Astrocyte of the cerebellum (primary cell): ENCODE measurements around the gene SLIT3.

ENCODE experiments used
- DNase-seq: peaks from one replicate; pipeline ENCODE4 v3.0.0-alpha.2; 2011; ENCODE audit warnings: low read depth
- H3K4me3 ChIP-seq: 2 replicates; pipeline ENCODE4 v1.5.1; 2011; ENCODE audit warnings: mild to moderate bottlenecking, low read depth, low read length, moderate library complexity
- CTCF ChIP-seq: IDR thresholded peaks from 2 replicates; pipeline ENCODE4 v1.5.1; 2012; ENCODE audit warnings: low read length, low read depth, moderate library complexity, mild to moderate bottlenecking; ENCODE audit errors: missing control alignments
- in situ Hi-C: cut with HindIII; loops from 2 replicates; pipeline ENCODE4 v1.10.0; 2017; ENCODE audit warnings: low sequenced_read_pairs

Gene SLIT3

GRCh38 chr5:168773226-168773625 lies 527.7 kb downstream of the SLIT3 start:
- no peak overlapping the region for H3K4me3 ChIP-seq
- no peak for TF ChIP-seq CTCF
- in situ Hi-C loops: no loop called here
- no peak for DNase-seq

- no peak for TF ChIP-seq CTCF
These were observed 528.5 kb downstream of the SLIT3 start for GRCh38 chr5:168772316-168772961.

GRCh38 chr5:168771678-168772077 lies 529.3 kb downstream of the SLIT3 start:
- in situ Hi-C loops: no loop called here
- no peak for TF ChIP-seq CTCF
- DNase-seq: no peak
- H3K4me3 ChIP-seq: no peak overlapping the region

More at GRCh38 chr5:168772316-168772961, 528.5 kb downstream of the SLIT3 start:
- in situ Hi-C loops: no loop called here
- H3K4me3 ChIP-seq: no peak overlapping the region
- DNase-seq: no peak

- no peak for TF ChIP-seq CTCF
- no peak for DNase-seq
- in situ Hi-C loops: no loop called here
- no peak overlapping the region for H3K4me3 ChIP-seq
These were observed 529.9 kb downstream of the SLIT3 start for GRCh38 chr5:168770996-168771395.

- no peak for DNase-seq
- in situ Hi-C loops: no loop called here
- TF ChIP-seq CTCF: no peak
- no peak overlapping the region for H3K4me3 ChIP-seq
These were observed 530.9 kb downstream of the SLIT3 start for GRCh38 chr5:168770036-168770498.

GRCh38 chr5:168768172-168768571 lies 532.8 kb downstream of the SLIT3 start:
- no peak overlapping the region for H3K4me3 ChIP-seq
- TF ChIP-seq CTCF: no peak
- DNase-seq: no peak
- in situ Hi-C loops: no loop called here
